K562 (cell line): ENCODE measurements around the gene HINT3. TPM values are rescaled to one million over a fixed set of nuclear protein-coding genes. Genes with fewer than 3 reads are reported as not detected.

Experiments
- ATAC-seq: fragments of 200-7000 bp; cut with Tn5 transposase; 3 replicates; pipeline ENCODE4 v1.9.1; 2020; ENCODE audit warnings: moderate library complexity
- BruUV-seq: library from RNA; stranded (reverse); fragments of 400-500 nt; replicated peaks from 2 replicates; lab custom pipeline; 2021; lab: Mats Ljungman, UMichigan
- CTCF ChIA-PET: fragments of 300-600 bp; formaldehyde crosslinking; extraction: SDS; loops from one replicate; lab custom pipeline; 2021; ENCODE audit warnings: low intra/inter-chr PET ratio; lab: Yijun Ruan, JAX
- POLR2A ChIA-PET: fragments of 300-600, 350-650 bp; sonication (Branson Sonifier 250); formaldehyde crosslinking; extraction: SDS; loops from one replicate; lab custom pipeline; 2021; ENCODE audit warnings: antibody characterized with exemption, inconsistent platforms; lab: Yijun Ruan, JAX
- DNase-seq, 4 experiments: peaks; one replicate each; pipeline versions ENCODE4 v3.0.0 to v3.0.0-alpha.2; 2011 to 2018; ENCODE audit warnings: low spot score in 3 of 4, mixed read lengths in 3 of 4; ENCODE audit errors: extremely low read depth in 1 of 4
- FAIRE-seq: peaks from 2 replicates; lab custom pipeline; 2011; peaks lifted over from hg19 to GRCh38; lab: Jason Lieb, UNC
- H2AFZ ChIP-seq: 2 replicates; pipeline ENCODE4 v1.6.0; 2011; ENCODE audit warnings: low read depth, low read length, control low read depth, inconsistent platforms
- H3K27ac ChIP-seq: fragments of 200-600 bp; 3 replicates; pipeline ENCODE4 v1.8.0; 2011; ENCODE audit warnings: low read depth, mild to moderate bottlenecking, control low read depth, inconsistent platforms, low read length, moderate library complexity, mixed read lengths; ENCODE audit errors: extremely low read depth
- H3K27me3 ChIP-seq, 2 experiments: fragments of 300-600 bp in 1 of 2; 2 replicates in 1 of 2; 3 replicates in 1 of 2; pipeline versions ENCODE4 v1.6.0 to v1.8.0; 2011; ENCODE audit warnings: inconsistent platforms in 2 of 2, low read length in 2 of 2, mild to moderate bottlenecking in 1 of 2, mixed read lengths in 1 of 2, moderate library complexity in 1 of 2; ENCODE audit not compliant: control insufficient read depth in 2 of 2, insufficient read depth in 2 of 2
- H3K36me3 ChIP-seq: fragments of 300-600 bp; 3 replicates; pipeline ENCODE4 v1.8.0; 2011; ENCODE audit warnings: mild to moderate bottlenecking, low read length, inconsistent platforms; ENCODE audit not compliant: control insufficient read depth, insufficient read depth
- H3K4me1 ChIP-seq, 2 experiments: fragments of 200-600 bp in 1 of 2; replicated peaks in 1 of 2; 2 replicates in 1 of 2; 3 replicates in 1 of 2; pipeline versions ENCODE4 v1.5.1 to v1.8.0; 2011; ENCODE audit warnings: inconsistent platforms in 2 of 2, low read length in 2 of 2, mild to moderate bottlenecking in 1 of 2, mixed read lengths in 1 of 2, moderate library complexity in 1 of 2; ENCODE audit not compliant: control insufficient read depth in 2 of 2, insufficient read depth in 2 of 2
- H3K4me2 ChIP-seq: 2 replicates; pipeline ENCODE4 v1.6.1; 2011; ENCODE audit warnings: low read length, control low read depth, inconsistent platforms, mixed read lengths; ENCODE audit not compliant: insufficient read depth
- H3K4me3 ChIP-seq: fragments of 200-600 bp; sonication (generic), shearing (Covaris generic); 2 replicates; pipeline ENCODE4 v1.5.1; 2016; ENCODE audit warnings: control low read depth, inconsistent platforms
- H3K79me2 ChIP-seq: fragments of 200-600 bp; 3 replicates; pipeline ENCODE4 v1.8.0; 2011; ENCODE audit warnings: low read length, inconsistent platforms; ENCODE audit not compliant: control insufficient read depth, insufficient read depth
- H3K9ac ChIP-seq, 2 experiments: 2 replicates each; pipeline versions ENCODE4 v1.6.0 to v1.6.1; 2011; ENCODE audit warnings: low read depth in 2 of 2, low read length in 2 of 2, control low read depth in 1 of 2, inconsistent platforms in 1 of 2, mild to moderate bottlenecking in 1 of 2, mixed read lengths in 1 of 2; ENCODE audit not compliant: insufficient read depth in 1 of 2
- H3K9me1 ChIP-seq: one replicate; pipeline ENCODE4 v1.6.0; 2011; ENCODE audit warnings: inconsistent platforms, mild to moderate bottlenecking, low read length, moderate library complexity; ENCODE audit not compliant: control insufficient read depth, insufficient read depth
- H3K9me3 ChIP-seq: replicated peaks from 2 replicates; pipeline ENCODE4 v1.5.1; 2011; ENCODE audit warnings: low read depth, low read length, inconsistent platforms; ENCODE audit not compliant: control insufficient read depth, insufficient read depth
- H4K20me1 ChIP-seq: replicated peaks from 2 replicates; pipeline ENCODE4 v1.6.1; 2011; ENCODE audit warnings: low read length, inconsistent platforms, mixed read lengths; ENCODE audit not compliant: control insufficient read depth, insufficient read depth
- BCL6 ChIP-seq: fragments of 250-450 bp; sonication (Bioruptor Pico); IDR thresholded peaks from 2 replicates; pipeline ENCODE4 v1.4.0; 2020
- CBFA2T2 ChIP-seq: fragments of 450-650 bp; conservative IDR thresholded peaks from 2 replicates; pipeline ENCODE4 v1.6.1; 2017; ENCODE audit warnings: mild to moderate bottlenecking
- CC2D1A ChIP-seq: fragments of 450-650 bp; IDR thresholded peaks from 2 replicates; pipeline ENCODE4 v1.6.1; 2017; ENCODE audit warnings: mild to moderate bottlenecking
- DIDO1 ChIP-seq: fragments of 450-650 bp; IDR thresholded peaks from 2 replicates; pipeline ENCODE4 v1.6.1; 2016; ENCODE audit warnings: low read depth, missing biosample characterization, missing genetic modification characterization
- DPF2 ChIP-seq: fragments of 450-650 bp; IDR thresholded peaks from 2 replicates; pipeline ENCODE4 v1.6.1; 2016
- GATAD2A ChIP-seq: fragments of 450-650 bp; IDR thresholded peaks from 2 replicates; pipeline ENCODE4 v1.6.1; 2017
- NFE2 ChIP-seq: IDR thresholded peaks from 2 replicates; pipeline ENCODE4 v1.6.1; 2014; ENCODE audit warnings: antibody characterized with exemption, low read depth
- WGBS: fragments of 100-300 bp; shearing (Covaris generic); methylation state at CpG from one replicate; pipeline ENCODE4 v1.1.6; 2016; ENCODE audit warnings: low coverage, mixed read lengths; ENCODE audit not compliant: insufficient coverage; ENCODE audit errors: missing lambda C conversion rate; 5-methylcytosine and 5-hydroxymethylcytosine counted together
- in situ Hi-C: fragments of 300-500 bp; cut with MboI; formaldehyde crosslinking; loops from 4 replicates; pipeline ENCODE4 v1.15.0; 2018; ENCODE audit warnings: inconsistent platforms, mixed read lengths
- intact Hi-C: fragments of 100-400 bp; cut with micrococcal nuclease; formaldehyde crosslinking; loops from 2 replicates; pipeline ENCODE4 v1.14.2; 2022
- polyA plus RNA-seq, 8 experiments: library from polyadenylated mRNA; depleted of rRNA in 4 of 8; stranded (reverse) in 5 of 8; unstranded in 3 of 8; fragments of >200 nt; fragmentation: Nextera tagmentation in 2 of 8; fragmentation: Illumina TruSeq in 1 of 8; extraction: Ambion mirVana in 2 of 8; extraction: Trizol in 1 of 8; gene quantifications; 2 replicates each; pipeline versions ENCODE4 v1.2.1 to v1.2.3, GENCODE V29; 2011 to 2014; ENCODE audit warnings: inconsistent platforms in 1 of 8, missing spikeins in 1 of 8
- total RNA-seq, 7 experiments: library from RNA; depleted of rRNA in 6 of 7; stranded (reverse); fragments of >200 nt in 6 of 7; fragmentation: Illumina TruSeq in 2 of 7; extraction: Trizol in 2 of 7; gene quantifications; 2 replicates each; pipeline versions ENCODE4 v1.2.1 to v1.2.3, GENCODE V29; 2011 to 2021; ENCODE audit warnings: low replicate concordance in 1 of 7
- TF ChIP-seq, protein P1 (sequence below), 2 experiments: fragments of 150-350 bp in 1 of 2; IDR thresholded peaks; 2 replicates each; pipeline ENCODE4 v1.6.1; 2012 to 2016; ENCODE audit warnings: low read depth in 2 of 2, low read length in 2 of 2, mild to moderate bottlenecking in 1 of 2, moderate library complexity in 1 of 2

HINT3 gene
- total and polyA plus RNA-seq, 9 of the 15 experiments (the other 6 are each of a cell fraction or from before 2014, with no cell fraction given), result 1.4 to 16.6 (median 10.8) TPM

DNA sequence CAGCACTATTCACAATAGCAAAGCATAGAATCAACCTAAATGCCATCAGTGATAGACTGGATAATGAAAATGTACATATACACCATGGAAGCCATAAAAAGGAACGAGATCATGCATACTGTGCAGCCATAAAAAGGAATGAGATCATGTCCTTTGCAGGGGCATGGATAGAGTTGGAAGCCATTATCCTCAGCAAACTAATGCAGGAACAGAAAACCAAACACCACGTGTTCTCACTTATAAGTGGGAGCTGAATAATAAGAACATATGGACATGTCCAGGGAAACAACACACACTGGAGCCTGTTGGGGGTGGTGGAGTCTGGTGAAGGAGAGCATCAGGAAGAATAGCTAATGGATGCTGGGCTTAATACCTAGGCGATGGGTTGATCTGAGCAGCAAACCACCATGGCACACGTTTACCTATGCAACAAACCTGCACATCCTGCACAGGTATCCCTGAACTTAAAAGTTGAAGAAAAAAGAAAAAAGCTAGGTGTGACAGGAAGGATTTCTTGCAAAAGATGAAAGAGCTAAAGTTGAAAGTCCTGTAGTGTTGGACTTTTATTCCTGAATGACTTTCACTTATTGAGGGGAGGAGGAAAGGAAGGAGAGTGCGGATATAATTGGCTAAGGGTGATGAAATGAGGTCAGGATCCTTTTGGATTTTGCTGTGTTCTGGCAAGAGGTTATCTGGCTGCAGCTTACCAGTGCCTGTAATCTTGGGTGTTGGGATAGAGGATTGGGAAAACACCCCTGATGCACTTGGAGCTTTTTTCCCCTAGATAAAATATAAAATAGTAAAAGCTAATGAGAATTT is 38.3 kb downstream of the HINT3 start:
- Histone ChIP-seq H3K4me1 (peaks cover 4 to 5% of the 10 kb centered on the region in 2 experiments; a peak in 4 of 5 replicates), H3K4me3 (no peak overlapping the region), H2AFZ (no peak overlapping the region), H3K79me2 (peaks cover 74% of the 10 kb centered on the region), H4K20me1 (no peaks in the 10 kb centered on the region), H3K27ac (no peak overlapping the region)
- ChIA-PET POLR2A (interaction anchor here (0.6 to 3.0 kb wide), 9 partner anchors 9 to 411 kb away, joined by 3 to 18 read pairs (median 4); partner anchors contain the start of gene TRMT11), CTCF (no interaction called here)
- ATAC-seq, result peak; percentile 25
- intact Hi-C loops, result loop anchor here (5.0 to 10.0 kb wide), 2 partner anchors 347 to 1200 kb away; partner anchors contain the start of gene CENPW
- no TSS peak for BruUV-seq
- TF ChIP-seq CBFA2T2 (no peak), DPF2 (no peak), GATAD2A (no peak), NFE2 (no peak), CC2D1A (no peak), BCL6 (CRISPR knock-in tag) (no peak), DIDO1 (tag) (no peak)
- TF ChIP-seq, protein P1, sequence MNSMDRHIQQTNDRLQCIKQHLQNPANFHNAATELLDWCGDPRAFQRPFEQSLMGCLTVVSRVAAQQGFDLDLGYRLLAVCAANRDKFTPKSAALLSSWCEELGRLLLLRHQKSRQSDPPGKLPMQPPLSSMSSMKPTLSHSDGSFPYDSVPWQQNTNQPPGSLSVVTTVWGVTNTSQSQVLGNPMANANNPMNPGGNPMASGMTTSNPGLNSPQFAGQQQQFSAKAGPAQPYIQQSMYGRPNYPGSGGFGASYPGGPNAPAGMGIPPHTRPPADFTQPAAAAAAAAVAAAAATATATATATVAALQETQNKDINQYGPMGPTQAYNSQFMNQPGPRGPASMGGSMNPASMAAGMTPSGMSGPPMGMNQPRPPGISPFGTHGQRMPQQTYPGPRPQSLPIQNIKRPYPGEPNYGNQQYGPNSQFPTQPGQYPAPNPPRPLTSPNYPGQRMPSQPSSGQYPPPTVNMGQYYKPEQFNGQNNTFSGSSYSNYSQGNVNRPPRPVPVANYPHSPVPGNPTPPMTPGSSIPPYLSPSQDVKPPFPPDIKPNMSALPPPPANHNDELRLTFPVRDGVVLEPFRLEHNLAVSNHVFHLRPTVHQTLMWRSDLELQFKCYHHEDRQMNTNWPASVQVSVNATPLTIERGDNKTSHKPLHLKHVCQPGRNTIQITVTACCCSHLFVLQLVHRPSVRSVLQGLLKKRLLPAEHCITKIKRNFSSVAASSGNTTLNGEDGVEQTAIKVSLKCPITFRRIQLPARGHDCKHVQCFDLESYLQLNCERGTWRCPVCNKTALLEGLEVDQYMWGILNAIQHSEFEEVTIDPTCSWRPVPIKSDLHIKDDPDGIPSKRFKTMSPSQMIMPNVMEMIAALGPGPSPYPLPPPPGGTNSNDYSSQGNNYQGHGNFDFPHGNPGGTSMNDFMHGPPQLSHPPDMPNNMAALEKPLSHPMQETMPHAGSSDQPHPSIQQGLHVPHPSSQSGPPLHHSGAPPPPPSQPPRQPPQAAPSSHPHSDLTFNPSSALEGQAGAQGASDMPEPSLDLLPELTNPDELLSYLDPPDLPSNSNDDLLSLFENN (IDR thresholded peaks at IDR 0.05; ENCODE audit: low read depth in 2 of 2, low read length in 2 of 2), result no peak
- TF ChIP-seq, all 486 proteins: peak for 0
- Histone ChIP-seq H3K9ac (no peak overlapping the region), H3K9me1 (no peaks in the 10 kb centered on the region), H3K4me2 (no peak overlapping the region), H3K27me3 (no peaks in the 10 kb centered on the region), H3K36me3 (peaks cover 50% of the 10 kb centered on the region), H3K9me3 (no peaks in the 10 kb centered on the region)
- in situ Hi-C loops, result no loop called here
- DNase-seq (no peak), FAIRE-seq (no peak)
- 54% methylated on average over 5 of the region's 5 CpGs for WGBS
